ENCODE data around the gene NOS3. TPM values are rescaled to one million over a fixed set of nuclear protein-coding genes. Genes with fewer than 3 reads are reported as not detected.
"Not testable (repeated sequence)": the region's sequence is repeated elsewhere in the genome, so short reads cannot be mapped to it uniquely, and the experiment has no call there.

NOS3 gene
- total RNA-seq, 2 experiments from 2014 or later, result 9.3 to 11.1 TPM

DNA sequence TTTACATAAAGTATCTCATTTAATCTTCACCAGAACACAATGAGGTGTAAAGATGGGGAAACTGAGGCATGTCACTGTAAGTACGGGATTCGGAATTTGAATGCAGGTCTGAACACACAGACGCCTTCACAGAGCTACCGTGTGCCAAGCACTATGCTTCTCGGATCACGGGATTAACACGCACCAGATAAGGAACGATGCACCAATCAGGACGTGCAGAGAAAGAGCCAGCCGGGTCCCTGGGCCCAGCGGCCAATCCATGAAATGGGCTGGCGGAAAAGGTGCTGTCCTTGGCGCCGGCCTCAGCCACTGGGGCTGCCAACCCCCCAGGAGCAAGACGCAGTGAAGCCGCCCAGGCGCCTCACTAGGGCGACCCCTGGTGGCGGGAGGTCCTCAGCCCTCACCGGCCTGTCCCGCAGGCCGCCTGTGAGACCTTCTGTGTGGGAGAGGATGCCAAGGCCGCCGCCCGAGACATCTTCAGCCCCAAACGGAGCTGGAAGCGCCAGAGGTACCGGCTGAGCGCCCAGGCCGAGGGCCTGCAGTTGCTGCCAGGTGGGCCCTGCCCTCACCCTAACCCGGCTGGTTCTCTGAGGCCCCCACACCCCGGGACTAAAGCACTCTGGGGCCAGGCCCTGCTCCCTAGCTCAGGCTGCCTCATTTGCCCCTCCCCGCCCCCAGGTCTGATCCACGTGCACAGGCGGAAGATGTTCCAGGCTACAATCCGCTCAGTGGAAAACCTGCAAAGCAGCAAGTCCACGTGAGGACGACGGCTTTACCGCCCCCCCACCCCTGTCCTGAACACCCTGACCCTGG lies 17.9 kb downstream of the NOS3 start:
- DNase-seq (peak; percentile 89), ATAC-seq (peak; percentile 67)
- Mint-ChIP-seq H3K27me3 (no peaks in the 10 kb centered on the region), H3K27ac (peak overlapping the region; percentile 59), H3K4me3 (peak overlapping the region; percentile 55), H3K36me3 (ENCODE audit: low read depth) (no peaks in the 10 kb centered on the region), H3K4me1 (peaks cover 53% of the 10 kb centered on the region), H3K9me3 (ENCODE audit: low read depth) (no peaks in the 10 kb centered on the region)
- POLR2A ChIA-PET, result interaction anchor here (1.0 to 2.1 kb wide), 2 partner anchors 10 to 14 kb away, joined by 4 to 6 read pairs; no protein-coding TSS in a partner anchor
- intact Hi-C loops (cut with DNase I, micrococcal nuclease), result no loop called here
- CTCF ChIA-PET, result interaction anchor here (0.6 to 6.1 kb wide), 15 partner anchors 8 to 476 kb away, joined by 3 to 43 read pairs (median 5); partner anchors contain the start of genes ABCB8 and NOS3

DNA sequence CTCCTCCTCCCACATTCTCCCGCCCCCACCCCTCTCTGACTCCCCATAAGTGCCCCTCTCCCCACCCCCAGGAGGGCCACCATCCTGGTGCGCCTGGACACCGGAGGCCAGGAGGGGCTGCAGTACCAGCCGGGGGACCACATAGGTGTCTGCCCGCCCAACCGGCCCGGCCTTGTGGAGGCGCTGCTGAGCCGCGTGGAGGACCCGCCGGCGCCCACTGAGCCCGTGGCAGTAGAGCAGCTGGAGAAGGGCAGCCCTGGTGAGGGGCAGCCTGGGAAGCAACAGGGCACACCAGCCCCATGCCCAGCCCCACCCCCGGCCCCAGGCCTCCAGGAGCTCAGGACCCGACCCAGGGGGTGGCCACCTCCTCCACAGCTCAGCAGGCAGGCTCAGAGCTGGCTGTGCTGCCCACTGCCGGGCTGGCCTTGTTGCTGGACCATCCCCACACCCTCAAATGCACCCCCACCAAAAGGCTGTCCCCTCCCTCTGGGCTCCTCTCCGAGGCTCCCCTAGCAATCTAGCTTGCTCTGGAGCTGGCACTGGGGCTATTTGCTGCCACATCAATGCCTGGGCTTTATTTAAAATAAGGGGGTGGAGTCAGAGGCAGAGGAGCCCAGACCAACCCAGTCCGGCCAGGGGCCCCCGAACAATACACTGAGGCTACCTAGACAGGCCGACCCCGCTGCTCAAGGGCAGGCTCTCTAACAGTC lies 18.7 kb downstream of the NOS3 start:
- Mint-ChIP-seq H3K4me3 (peak overlapping the region; percentile 55), H3K27me3 (no peaks in the 10 kb centered on the region)
- POLR2A ChIA-PET, result interaction anchor here (2.1 kb wide), 1 partner anchor 9 kb away, joined by 6 read pairs; no protein-coding TSS in a partner anchor

DNA sequence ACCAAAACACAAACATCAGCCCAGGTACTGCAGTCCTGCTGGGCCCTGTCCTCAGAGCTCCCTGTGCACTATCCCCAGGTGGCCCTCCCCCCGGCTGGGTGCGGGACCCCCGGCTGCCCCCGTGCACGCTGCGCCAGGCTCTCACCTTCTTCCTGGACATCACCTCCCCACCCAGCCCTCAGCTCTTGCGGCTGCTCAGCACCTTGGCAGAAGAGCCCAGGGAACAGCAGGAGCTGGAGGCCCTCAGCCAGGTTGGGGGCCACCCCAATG lies 19.2 kb downstream of the NOS3 start:
- ATAC-seq (no peak), DNase-seq (no peak)
- Mint-ChIP-seq H3K27ac (no peak overlapping the region), H3K4me1 (peaks cover 63% of the 10 kb centered on the region), H3K36me3 (ENCODE audit: low read depth) (peaks cover 5% of the 10 kb centered on the region), H3K27me3 (no peaks in the 10 kb centered on the region), H3K4me3 (peak overlapping the region; percentile 66), H3K9me3 (ENCODE audit: low read depth) (no peaks in the 10 kb centered on the region)
- intact Hi-C loops (cut with DNase I, micrococcal nuclease), result loop anchor here (5.0 kb wide), 3 partner anchors 38 to 217 kb away; partner anchors contain the start of genes ABCF2 (in 1 of the 2), CDK5 (in 1 of the 2) and SLC4A2 (in 1 of the 2)
- POLR2A ChIA-PET, result interaction anchor here (0.6 kb wide), 1 partner anchor 430 kb away, joined by 3 read pairs; the partner anchor contains the start of gene CRYGN
- CTCF ChIA-PET, result interaction anchor here (0.8 to 6.1 kb wide), 12 partner anchors 10 to 563 kb away, joined by 3 to 43 read pairs (median 4); partner anchors contain the start of gene NOS3

More for the DNA sequence above, 18.7 kb downstream of the NOS3 start:
- CTCF ChIA-PET, result interaction anchor here (0.8 to 6.1 kb wide), 12 partner anchors 10 to 133 kb away, joined by 3 to 43 read pairs (median 12); partner anchors contain the start of genes ABCB8 and NOS3
- no peak for DNase-seq
- intact Hi-C loops (cut with DNase I, micrococcal nuclease), result loop anchor here (5.0 kb wide), 3 partner anchors 37 to 218 kb away; partner anchors contain the start of genes ABCF2 (in 1 of the 2), CDK5 (in 1 of the 2) and SLC4A2 (in 1 of the 2)
- peaks cover 58% of the 10 kb centered on the region for H3K4me1 Mint-ChIP-seq
- H3K27ac Mint-ChIP-seq, result no peak overlapping the region
- ATAC-seq, result no peak
- H3K36me3 Mint-ChIP-seq (ENCODE audit: low read depth), result peaks cover 3% of the 10 kb centered on the region
- no peaks in the 10 kb centered on the region for H3K9me3 Mint-ChIP-seq (ENCODE audit: low read depth)

DNA sequence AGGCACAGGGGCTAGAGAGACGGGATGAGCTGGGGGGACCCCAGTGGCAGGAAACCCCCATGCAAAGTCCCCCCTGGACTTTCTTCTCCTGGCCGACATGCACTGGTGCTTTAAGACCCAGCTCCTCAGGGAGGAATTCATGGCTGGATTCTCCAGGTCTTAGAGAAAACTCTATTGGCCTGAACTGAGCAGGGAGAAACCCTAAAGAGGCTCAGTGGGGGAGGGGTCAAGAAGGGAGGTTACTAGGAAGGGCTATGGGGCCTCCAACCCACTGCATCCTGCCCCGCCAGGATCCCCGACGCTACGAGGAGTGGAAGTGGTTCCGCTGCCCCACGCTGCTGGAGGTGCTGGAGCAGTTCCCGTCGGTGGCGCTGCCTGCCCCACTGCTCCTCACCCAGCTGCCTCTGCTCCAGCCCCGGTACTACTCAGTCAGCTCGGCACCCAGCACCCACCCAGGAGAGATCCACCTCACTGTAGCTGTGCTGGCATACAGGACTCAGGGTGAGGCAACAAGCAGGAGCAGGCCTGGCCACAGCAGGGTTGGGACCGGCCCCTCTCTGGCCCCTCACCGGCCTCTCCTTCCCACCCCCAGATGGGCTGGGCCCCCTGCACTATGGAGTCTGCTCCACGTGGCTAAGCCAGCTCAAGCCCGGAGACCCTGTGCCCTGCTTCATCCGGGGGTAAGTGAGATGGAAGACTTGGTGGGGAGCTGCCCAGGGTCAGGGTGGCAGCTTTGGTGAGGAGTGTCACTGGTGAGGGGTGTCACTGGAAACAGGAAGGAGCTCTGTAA lies 19.7 kb downstream of the NOS3 start:
- Mint-ChIP-seq H3K4me3 (peak overlapping the region; percentile 66), H3K4me1 (peaks cover 68% of the 10 kb centered on the region), H3K27me3 (no peaks in the 10 kb centered on the region), H3K9me3 (ENCODE audit: low read depth) (no peaks in the 10 kb centered on the region), H3K36me3 (ENCODE audit: low read depth) (peaks cover 9% of the 10 kb centered on the region), H3K27ac (peak overlapping the region; percentile 82)
- CTCF ChIA-PET, result interaction anchor here (0.6 to 6.1 kb wide), 20 partner anchors 8 to 563 kb away, joined by 3 to 43 read pairs (median 4); partner anchors contain the start of genes ABCB8, ABCF2, FASTK and NOS3
- ATAC-seq (peak; percentile 28), DNase-seq (peak; percentile 66)
- intact Hi-C loops (cut with DNase I, micrococcal nuclease), result loop anchor here (5.0 kb wide), 3 partner anchors 38 to 217 kb away; partner anchors contain the start of genes ABCF2 (in 1 of the 2), CDK5 (in 1 of the 2) and SLC4A2 (in 1 of the 2)
- POLR2A ChIA-PET, result interaction anchor here (0.6 kb wide), 2 partner anchors 133 to 430 kb away, joined by 3 to 4 read pairs; partner anchors contain the start of gene CRYGN

DNA sequence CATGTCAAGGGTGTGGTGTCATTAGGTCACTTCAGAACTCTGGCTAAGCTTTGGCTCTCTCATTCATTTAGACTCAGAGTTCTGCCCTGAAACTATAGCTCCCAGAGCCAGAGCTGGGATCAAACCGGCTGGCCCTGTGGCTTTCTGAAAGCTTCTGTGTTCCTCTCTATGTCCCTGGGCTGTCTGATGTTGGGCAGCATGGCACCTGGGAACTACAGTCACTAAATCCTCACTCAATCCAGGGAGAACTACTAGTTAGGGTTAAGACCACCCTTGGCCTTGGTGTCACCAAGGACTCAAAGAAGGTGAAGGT lies 20.2 kb downstream of the NOS3 start:
- POLR2A ChIA-PET, result interaction anchor here (0.6 to 0.8 kb wide), 3 partner anchors 15 to 247 kb away, joined by 4 to 6 read pairs (median 4); no protein-coding TSS in a partner anchor
- intact Hi-C loops (cut with DNase I, micrococcal nuclease), result loop anchor here (5.0 kb wide), 3 partner anchors 39 to 216 kb away; partner anchors contain the start of genes ABCF2 (in 1 of the 2), CDK5 (in 1 of the 2) and SLC4A2 (in 1 of the 2)
- DNase-seq (no peak), ATAC-seq (peak; percentile 14)
- CTCF ChIA-PET, result interaction anchor here (0.6 to 6.1 kb wide), 15 partner anchors 8 to 564 kb away, joined by 3 to 43 read pairs (median 4); partner anchors contain the start of genes ABCB8, ABCF2, FASTK and NOS3
- no peaks in the 10 kb centered on the region for H3K9me3 Mint-ChIP-seq (ENCODE audit: low read depth)
- peaks cover 9% of the 10 kb centered on the region for H3K36me3 Mint-ChIP-seq (ENCODE audit: low read depth)
- H3K27me3 Mint-ChIP-seq, result no peaks in the 10 kb centered on the region
- H3K27ac Mint-ChIP-seq, result peak overlapping the region; percentile 82
- peak overlapping the region; percentile 66 for H3K4me3 Mint-ChIP-seq
- H3K4me1 Mint-ChIP-seq, result peaks cover 71% of the 10 kb centered on the region

DNA sequence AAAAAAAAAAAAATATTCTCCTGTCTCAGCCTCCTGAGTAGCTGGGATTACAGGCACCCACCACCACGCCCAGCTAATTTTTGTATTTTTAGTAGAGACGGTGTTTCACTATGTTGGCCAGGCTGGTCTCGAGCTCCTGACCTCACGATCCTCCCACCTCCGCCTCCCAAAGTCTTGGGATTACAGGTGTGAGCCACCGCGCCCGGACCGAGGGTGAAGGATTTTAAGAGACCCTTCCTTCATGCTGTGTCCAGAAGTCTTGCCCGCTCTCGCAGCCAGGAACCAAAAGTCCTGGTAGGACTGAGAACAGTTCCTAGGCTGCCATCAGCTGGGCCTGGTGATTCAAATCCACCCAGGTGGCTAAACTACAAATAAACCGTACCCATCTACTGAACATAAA lies 20.8 kb downstream of the NOS3 start:
- peak overlapping the region; percentile 26 for H3K4me3 Mint-ChIP-seq
- H3K36me3 Mint-ChIP-seq (ENCODE audit: low read depth); H3K9me3 Mint-ChIP-seq (ENCODE audit: low read depth); ATAC-seq; H3K27me3 Mint-ChIP-seq; DNase-seq: not testable (repeated sequence)
- intact Hi-C loops (cut with DNase I, micrococcal nuclease), result loop anchor here (2.0 to 5.0 kb wide), 4 partner anchors 37 to 216 kb away; partner anchors contain the start of genes ABCF2 (in 1 of the 2), CDK5 (in 1 of the 2) and SLC4A2 (in 1 of the 2)
- peak overlapping the region; percentile 45 for H3K27ac Mint-ChIP-seq
- POLR2A ChIA-PET, result interaction anchor here (0.6 to 0.8 kb wide), 2 partner anchors 15 to 247 kb away, joined by 4 to 6 read pairs; no protein-coding TSS in a partner anchor
- CTCF ChIA-PET, result interaction anchor here (0.6 to 4.0 kb wide), 9 partner anchors 15 to 155 kb away, joined by 3 to 35 read pairs (median 6); partner anchors contain the start of genes ABCB8, FASTK and NOS3
- peaks cover 75% of the 10 kb centered on the region for H3K4me1 Mint-ChIP-seq

DNA sequence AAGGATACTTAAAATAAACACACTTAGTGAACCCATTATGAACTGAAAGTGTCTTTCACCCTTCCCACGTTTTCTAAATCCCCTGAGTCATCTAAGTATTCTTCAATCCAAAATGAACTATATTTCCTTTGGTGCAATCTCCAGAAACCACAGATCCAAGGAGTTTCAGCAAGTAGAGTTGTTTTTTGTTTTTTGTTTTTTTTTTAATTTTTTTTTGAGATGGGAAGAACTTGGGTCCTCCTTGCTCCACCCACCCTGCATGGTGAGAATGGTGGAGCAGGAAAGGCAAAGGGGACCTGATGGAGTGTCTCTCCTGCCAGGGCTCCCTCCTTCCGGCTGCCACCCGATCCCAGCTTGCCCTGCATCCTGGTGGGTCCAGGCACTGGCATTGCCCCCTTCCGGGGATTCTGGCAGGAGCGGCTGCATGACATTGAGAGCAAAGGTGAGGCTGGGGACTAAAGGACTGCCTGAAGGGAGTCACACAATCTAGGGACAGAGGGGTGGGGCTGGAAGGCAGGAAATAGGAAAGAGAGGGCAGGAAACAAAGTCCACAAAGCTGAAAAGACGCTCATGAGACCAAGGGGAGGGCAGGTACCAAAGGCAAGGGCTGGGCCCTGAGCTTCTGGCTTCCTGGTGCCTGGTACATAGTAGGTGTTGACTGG lies 21.3 kb downstream of the NOS3 start:
- intact Hi-C loops (cut with DNase I, micrococcal nuclease), result loop anchor here (2.0 to 5.0 kb wide), 4 partner anchors 37 to 215 kb away; partner anchors contain the start of genes ABCF2 (in 1 of the 2), CDK5 (in 1 of the 2) and SLC4A2 (in 1 of the 2)
- ChIA-PET POLR2A (interaction anchor here (0.8 kb wide), 1 partner anchor 14 kb away, joined by 6 read pairs; no protein-coding TSS in a partner anchor), CTCF (interaction anchor here (0.6 to 3.2 kb wide), 6 partner anchors 16 to 98 kb away, joined by 3 to 15 read pairs (median 3); no protein-coding TSS in a partner anchor)
- DNase-seq (no peak), ATAC-seq (no peak)
- H3K4me3 Mint-ChIP-seq, result peak overlapping the region; percentile 26
- H3K27me3 Mint-ChIP-seq, result no peaks in the 10 kb centered on the region
- peak overlapping the region; percentile 45 for H3K27ac Mint-ChIP-seq
- peaks cover 77% of the 10 kb centered on the region for H3K4me1 Mint-ChIP-seq
- no peaks in the 10 kb centered on the region for H3K9me3 Mint-ChIP-seq (ENCODE audit: low read depth)
- H3K36me3 Mint-ChIP-seq (ENCODE audit: low read depth), result peaks cover 9% of the 10 kb centered on the region

DNA sequence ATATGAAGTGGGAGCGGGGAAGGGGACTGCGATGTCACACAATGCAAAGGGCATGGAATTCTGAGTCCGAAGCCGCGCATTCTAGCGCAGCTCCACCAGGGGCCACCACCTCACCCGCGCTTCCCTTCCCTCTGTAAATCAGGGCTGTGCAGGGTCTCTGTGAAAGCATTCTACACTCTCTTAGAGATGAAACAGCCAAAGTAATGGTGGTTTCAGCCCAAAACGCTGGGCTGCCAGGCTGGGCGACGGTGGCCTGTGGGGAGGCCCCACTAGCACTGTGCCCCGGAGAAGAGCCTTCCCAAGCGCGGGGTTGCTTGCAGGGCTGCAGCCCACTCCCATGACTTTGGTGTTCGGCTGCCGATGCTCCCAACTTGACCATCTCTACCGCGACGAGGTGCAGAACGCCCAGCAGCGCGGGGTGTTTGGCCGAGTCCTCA lies 22.1 kb downstream of the NOS3 start:
- peak; percentile 49 for DNase-seq
- no peak for ATAC-seq
- intact Hi-C loops (cut with DNase I, micrococcal nuclease), result loop anchor here (1.0 to 5.0 kb wide), 6 partner anchors 15 to 214 kb away; partner anchors contain the start of genes ABCB8 (in 1 of the 2), ABCF2 (in 1 of the 2), CDK5 (in 1 of the 2) and SLC4A2 (in 1 of the 2)
- Mint-ChIP-seq H3K4me1 (peaks cover 77% of the 10 kb centered on the region), H3K27me3 (no peaks in the 10 kb centered on the region), H3K4me3 (peak overlapping the region; percentile 8), H3K9me3 (ENCODE audit: low read depth) (no peaks in the 10 kb centered on the region), H3K36me3 (ENCODE audit: low read depth) (peaks cover 9% of the 10 kb centered on the region), H3K27ac (peak overlapping the region; percentile 22)
- CTCF ChIA-PET, result interaction anchor here (0.6 to 1.4 kb wide), 4 partner anchors 15 to 38 kb away, joined by 3 to 9 read pairs (median 4); partner anchors contain the start of gene ABCB8
- POLR2A ChIA-PET, result no interaction called here

DNA sequence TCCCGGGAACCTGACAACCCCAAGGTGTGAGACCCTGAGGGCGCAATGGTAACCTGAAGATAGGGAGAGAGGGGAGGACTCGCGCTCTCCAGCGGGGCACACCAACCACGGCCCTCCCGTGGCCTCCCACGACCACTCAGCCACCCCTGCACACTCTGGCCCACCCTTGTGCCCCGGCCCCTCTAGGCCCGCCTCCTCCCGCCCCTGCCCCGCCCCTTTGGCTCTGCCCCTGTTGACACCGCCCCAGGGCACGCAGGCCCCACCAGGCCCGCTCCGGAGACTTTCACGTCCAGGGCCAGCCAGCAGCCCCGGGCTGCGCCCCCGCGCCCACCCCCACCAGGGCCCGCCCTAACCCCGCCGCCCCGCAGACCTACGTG lies 22.5 kb downstream of the NOS3 start:
- no peak for DNase-seq
- CTCF ChIA-PET, result interaction anchor here (0.7 to 1.4 kb wide), 6 partner anchors 11 to 1448 kb away, joined by 3 to 9 read pairs (median 4); partner anchors contain the start of genes ABCB8 and ATG9B
- Mint-ChIP-seq H3K9me3 (ENCODE audit: low read depth) (no peaks in the 10 kb centered on the region), H3K27me3 (no peaks in the 10 kb centered on the region), H3K4me3 (peak overlapping the region; percentile 78), H3K36me3 (ENCODE audit: low read depth) (peaks cover 9% of the 10 kb centered on the region), H3K4me1 (peaks cover 77% of the 10 kb centered on the region), H3K27ac (no peak overlapping the region)
- POLR2A ChIA-PET, result interaction anchor here (1.4 kb wide), 1 partner anchor 15 kb away, joined by 4 read pairs; the partner anchor contains the start of gene ABCB8
- intact Hi-C loops (cut with DNase I, micrococcal nuclease), result loop anchor here (1.0 to 5.0 kb wide), 6 partner anchors 15 to 214 kb away; partner anchors contain the start of genes ABCB8 (in 1 of the 2), ABCF2 (in 1 of the 2), CDK5 (in 1 of the 2) and SLC4A2 (in 1 of the 2)
- peak; percentile 0 for ATAC-seq
